IMR-90 (cell line): Measurements from ENCODE around the gene CLEC2B. TPM values are rescaled to one million over a fixed set of nuclear protein-coding genes. Genes with fewer than 3 reads are reported as not detected.

Experiments used
- ATAC-seq: fragments of 200-7000 bp; cut with Tn5 transposase; 2 replicates; pipeline ENCODE4 v1.9.1; 2020; ENCODE audit warnings: low read depth, mild to moderate bottlenecking, moderate library complexity
- BruUV-seq: library from RNA; stranded (reverse); fragments of 400-500 nt; replicated peaks from 2 replicates; lab custom pipeline; 2021; lab: Mats Ljungman, UMichigan
- CTCF ChIA-PET: fragments of 300-600 bp; formaldehyde crosslinking; extraction: SDS; loops from one replicate; lab custom pipeline; 2021; ENCODE audit warnings: antibody characterized with exemption; lab: Yijun Ruan, JAX
- POLR2A ChIA-PET: fragments of 300-600 bp; sonication (Branson Sonifier 250); formaldehyde crosslinking; loops from one replicate; lab custom pipeline; 2022; ENCODE audit warnings: antibody characterized with exemption; ENCODE audit not compliant: unreplicated experiment; lab: Charles Lee
- DNase-seq: peaks from one replicate; pipeline ENCODE4 v3.0.0; 2013
- H2AFZ ChIP-seq: replicated peaks from 2 replicates; pipeline ENCODE3; 2013; ENCODE audit warnings: low read length, mild to moderate bottlenecking; ENCODE audit not compliant: poor library complexity
- H2AK5ac ChIP-seq: 2 replicates; pipeline ENCODE4 v1.6.1; 2013; ENCODE audit warnings: low read depth, low read length, inconsistent platforms
- H2AK9ac ChIP-seq: replicated peaks from 2 replicates; pipeline ENCODE3; 2013; ENCODE audit warnings: mild to moderate bottlenecking, low read depth, low read length, moderate library complexity; ENCODE audit not compliant: poor library complexity
- H2BK120ac ChIP-seq: 2 replicates; pipeline ENCODE4 v1.6.1; 2013; ENCODE audit warnings: low read depth, low read length, inconsistent platforms
- H2BK15ac ChIP-seq: 3 replicates; pipeline ENCODE4 v1.6.1; 2013; ENCODE audit warnings: low read depth, low read length, inconsistent platforms
- H2BK20ac ChIP-seq: 2 replicates; pipeline ENCODE4 v1.6.1; 2013; ENCODE audit warnings: low read depth, mild to moderate bottlenecking, inconsistent platforms, low read length, moderate library complexity
- H2BK5ac ChIP-seq: 2 replicates; pipeline ENCODE4 v1.6.1; 2013; ENCODE audit warnings: mild to moderate bottlenecking, low read depth, low read length, inconsistent platforms; ENCODE audit not compliant: poor library complexity, severe bottlenecking
- H3K14ac ChIP-seq: replicated peaks from 2 replicates; pipeline ENCODE4 v1.6.1; 2013; ENCODE audit warnings: low read depth, low read length, inconsistent platforms
- H3K18ac ChIP-seq: 2 replicates; pipeline ENCODE4 v1.6.1; 2013; ENCODE audit warnings: low read depth, low read length, control low read depth
- H3K23ac ChIP-seq: 2 replicates; pipeline ENCODE4 v1.6.1; 2013; ENCODE audit warnings: low read depth, low read length, inconsistent platforms
- H3K27ac ChIP-seq: 2 replicates; pipeline ENCODE4 v1.5.1; 2013; ENCODE audit warnings: mild to moderate bottlenecking, control low read depth, low read length; ENCODE audit not compliant: insufficient read depth
- H3K27me3 ChIP-seq: 2 replicates; pipeline ENCODE4 v1.6.1; 2013; ENCODE audit warnings: low read length; ENCODE audit not compliant: control insufficient read depth, insufficient read depth
- H3K36me3 ChIP-seq: 2 replicates; pipeline ENCODE4 v1.6.1; 2013; ENCODE audit warnings: low read length, mixed read lengths; ENCODE audit not compliant: control insufficient read depth, insufficient read depth
- H3K4ac ChIP-seq: 2 replicates; pipeline ENCODE4 v1.6.1; 2013; ENCODE audit warnings: low read depth, low read length, inconsistent platforms
- H3K4me1 ChIP-seq: 2 replicates; pipeline ENCODE4 v1.6.1; 2013; ENCODE audit warnings: low read length, mixed read lengths; ENCODE audit not compliant: control insufficient read depth, insufficient read depth
- H3K4me2 ChIP-seq: 2 replicates; pipeline ENCODE4 v1.6.1; 2013; ENCODE audit warnings: low read depth, mild to moderate bottlenecking, control low read depth, low read length, moderate library complexity
- H3K4me3 ChIP-seq: 2 replicates; pipeline ENCODE4 v1.5.1; 2013; ENCODE audit warnings: low read depth, mild to moderate bottlenecking, control low read depth, low read length, moderate library complexity; ENCODE audit not compliant: insufficient read depth
- H3K56ac ChIP-seq: 2 replicates; pipeline ENCODE4 v1.6.1; 2013; ENCODE audit warnings: low read length, inconsistent platforms; ENCODE audit not compliant: insufficient read depth; ENCODE audit errors: extremely low read depth
- H3K79me1 ChIP-seq, 2 experiments: 2 replicates each; pipeline ENCODE4 v1.6.1; 2013; ENCODE audit warnings: low read length in 2 of 2, inconsistent platforms in 1 of 2, low read depth in 1 of 2
- H3K9ac ChIP-seq: 2 replicates; pipeline ENCODE4 v1.6.1; 2013; ENCODE audit warnings: low read depth, low read length, control low read depth
- H3K9me1 ChIP-seq: 2 replicates; pipeline ENCODE4 v1.6.1; 2013; ENCODE audit warnings: low read length, inconsistent platforms; ENCODE audit not compliant: insufficient read depth
- H3K9me3 ChIP-seq: 2 replicates; pipeline ENCODE4 v1.6.1; 2013; ENCODE audit warnings: low read length; ENCODE audit not compliant: control insufficient read depth, insufficient read depth
- H4K20me1 ChIP-seq: 2 replicates; pipeline ENCODE4 v1.6.1; 2013; ENCODE audit warnings: low read length, inconsistent platforms; ENCODE audit not compliant: insufficient read depth
- H4K5ac ChIP-seq: 2 replicates; pipeline ENCODE4 v1.6.1; 2013; ENCODE audit warnings: mild to moderate bottlenecking, low read depth, low read length, control low read depth
- H4K8ac ChIP-seq, 2 experiments: 2 replicates each; pipeline ENCODE4 v1.6.1; 2013; ENCODE audit warnings: low read depth in 2 of 2, low read length in 2 of 2, control low read depth in 1 of 2, inconsistent platforms in 1 of 2
- H4K91ac ChIP-seq: 2 replicates; pipeline ENCODE4 v1.6.1; 2013; ENCODE audit warnings: low read depth, low read length, inconsistent platforms; ENCODE audit not compliant: insufficient read depth
- BHLHE40 ChIP-seq: fragments of 150-350 bp; IDR thresholded peaks from 2 replicates; pipeline ENCODE4 v1.6.1; 2016; ENCODE audit warnings: mild to moderate bottlenecking, low read depth, low read length
- CEBPB ChIP-seq: IDR thresholded peaks from 2 replicates; pipeline ENCODE4 v1.6.1; 2012; ENCODE audit warnings: low read depth, low read length, improper control_type of control experiment
- CHD1 ChIP-seq: IDR thresholded peaks from 2 replicates; pipeline ENCODE4 v1.6.1; 2012; ENCODE audit warnings: low read depth, low read length, improper control_type of control experiment
- FOS ChIP-seq: fragments of 150-350 bp; IDR thresholded peaks from 2 replicates; pipeline ENCODE4 v1.6.1; 2016; ENCODE audit warnings: low read depth, low read length
- MAFK ChIP-seq: IDR thresholded peaks from 2 replicates; pipeline ENCODE4 v1.6.1; 2012; ENCODE audit warnings: low read depth, low read length, improper control_type of control experiment
- MAZ ChIP-seq: IDR thresholded peaks from 2 replicates; pipeline ENCODE4 v1.6.1; 2012; ENCODE audit warnings: low read depth, mild to moderate bottlenecking, low read length, improper control_type of control experiment, moderate library complexity, borderline replicate concordance
- MXI1 ChIP-seq: IDR thresholded peaks from 2 replicates; pipeline ENCODE4 v1.6.1; 2012; ENCODE audit warnings: low read depth, mild to moderate bottlenecking, low read length, moderate library complexity, borderline replicate concordance
- NFE2L2 ChIP-seq: fragments of 150-350 bp; IDR thresholded peaks from 2 replicates; pipeline ENCODE4 v1.6.1; 2016; ENCODE audit warnings: low read depth, mild to moderate bottlenecking, low read length
- POLR2A ChIP-seq: IDR thresholded peaks from 2 replicates; pipeline ENCODE4 v1.6.1; 2012; ENCODE audit warnings: mild to moderate bottlenecking, low read depth, low read length
- RAD21 ChIP-seq: IDR thresholded peaks from 2 replicates; pipeline ENCODE4 v1.6.1; 2012; ENCODE audit warnings: low read length, improper control_type of control experiment
- RCOR1 ChIP-seq: IDR thresholded peaks from 2 replicates; pipeline ENCODE4 v1.6.1; 2012; ENCODE audit warnings: mild to moderate bottlenecking, low read length, improper control_type of control experiment; ENCODE audit not compliant: insufficient replicate concordance
- RFX5 ChIP-seq: IDR thresholded peaks from 2 replicates; pipeline ENCODE4 v1.8.0; 2012; ENCODE audit warnings: low read depth, mild to moderate bottlenecking, low read length, moderate library complexity
- SMC3 ChIP-seq: fragments of 150-350 bp; IDR thresholded peaks from 2 replicates; pipeline ENCODE4 v1.6.1; 2016; ENCODE audit warnings: low read depth, mild to moderate bottlenecking, antibody characterized with exemption, low read length, moderate library complexity
- USF2 ChIP-seq: fragments of 150-350 bp; IDR thresholded peaks from 2 replicates; pipeline ENCODE4 v1.6.1; 2017; ENCODE audit warnings: mild to moderate bottlenecking, antibody characterized with exemption, low read length, low read depth
- dilution Hi-C: fragments of 300-500 bp; cut with HindIII; formaldehyde crosslinking; loops from one replicate; pipeline ENCODE4 v1.14.3; 2018; ENCODE audit warnings: low sequenced_read_pairs; ENCODE audit not compliant: unreplicated experiment
- in situ Hi-C: fragments of 300-500 bp; cut with MboI; formaldehyde crosslinking; loops from 3 replicates; pipeline ENCODE4 v1.14.3; 2019; ENCODE audit warnings: low sequenced_read_pairs, inconsistent platforms, mixed read lengths
- intact Hi-C: fragments of 100-400 bp; cut with micrococcal nuclease; formaldehyde crosslinking; loops from 2 replicates; pipeline ENCODE4 v1.10.0; 2022
- polyA plus RNA-seq, 3 experiments: library from polyadenylated mRNA; depleted of rRNA; stranded (reverse); fragments of >200 nt; gene quantifications; 2 replicates each; pipeline ENCODE4 v1.2.3, GENCODE V29; 2012; ENCODE audit warnings: low replicate concordance in 1 of 3
- total RNA-seq: library from RNA; depleted of rRNA; stranded (reverse); fragments of >200 nt; gene quantifications from 2 replicates; pipeline ENCODE4 v1.2.3, GENCODE V29; 2012
- TF ChIP-seq, protein P1 (sequence below): conservative IDR thresholded peaks from 2 replicates; pipeline ENCODE4 v1.5.1; 2012; ENCODE audit warnings: mild to moderate bottlenecking, low read depth, low read length, improper control_type of control experiment
- TF ChIP-seq, protein P2 (sequence below): fragments of 150-350 bp; IDR thresholded peaks from 2 replicates; pipeline ENCODE4 v1.6.1; 2016; ENCODE audit warnings: low read depth, mild to moderate bottlenecking, low read length, moderate library complexity, borderline replicate concordance

CLEC2B gene
- total and polyA plus RNA-seq, 2 of the 4 experiments (the other 2 are of a cell fraction) = 0.18 to 0.31 TPM

DNA sequence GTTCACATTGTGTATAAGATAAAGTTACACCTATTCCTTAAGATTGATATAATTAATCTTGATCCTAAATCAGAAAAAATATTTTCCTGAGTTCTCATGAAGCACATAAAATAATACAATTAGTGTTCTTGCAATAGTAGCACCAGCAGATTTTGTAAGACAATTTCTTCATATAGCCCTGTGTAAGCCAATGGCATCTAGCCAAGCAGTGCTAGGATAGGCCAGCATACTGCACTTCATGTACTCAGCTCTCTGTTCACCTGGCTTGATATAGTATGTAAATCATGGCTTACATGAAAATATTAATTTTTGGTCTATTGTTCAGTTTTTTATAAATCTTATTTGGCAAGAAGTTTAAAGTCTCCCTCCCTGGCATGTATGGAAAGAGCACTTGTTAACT, 14.0 kb upstream of the CLEC2B start:
- Histone ChIP-seq H4K5ac (no peak overlapping the region), H4K8ac (no peak overlapping the region), H3K27ac (no peak overlapping the region), H2BK20ac (no peak overlapping the region), H3K4me3 (no peak overlapping the region), H3K79me1 (no peaks in the 10 kb centered on the region), H2AFZ (no peak overlapping the region), H3K9me3 (no peaks in the 10 kb centered on the region), H3K4me1 (no peaks in the 10 kb centered on the region), H3K9me1 (no peaks in the 10 kb centered on the region), H3K14ac (no peak overlapping the region), H3K56ac (no peak overlapping the region), H3K23ac (no peak overlapping the region), H3K4ac (no peak overlapping the region), H4K91ac (no peak overlapping the region), H3K4me2 (no peak overlapping the region), H3K9ac (no peak overlapping the region), H3K18ac (no peak overlapping the region), H2AK9ac (no peak overlapping the region), H2BK15ac (no peak overlapping the region), H4K20me1 (no peaks in the 10 kb centered on the region), H2BK120ac (no peak overlapping the region), H2BK5ac (no peak overlapping the region), H2AK5ac (no peak overlapping the region), H3K36me3 (no peaks in the 10 kb centered on the region), H3K27me3 (no peaks in the 10 kb centered on the region; the same call in 1 of the 2 replicates)
- TF ChIP-seq RFX5 (no peak), CHD1 (no peak), CEBPB (no peak), RAD21 (no peak), FOS (no peak), MAFK (no peak), NFE2L2 (no peak), USF2 (no peak), RCOR1 (no peak), BHLHE40 (no peak), POLR2A (no peak), MAZ (no peak), SMC3 (no peak), MXI1 (no peak)
- TF ChIP-seq, protein P1, sequence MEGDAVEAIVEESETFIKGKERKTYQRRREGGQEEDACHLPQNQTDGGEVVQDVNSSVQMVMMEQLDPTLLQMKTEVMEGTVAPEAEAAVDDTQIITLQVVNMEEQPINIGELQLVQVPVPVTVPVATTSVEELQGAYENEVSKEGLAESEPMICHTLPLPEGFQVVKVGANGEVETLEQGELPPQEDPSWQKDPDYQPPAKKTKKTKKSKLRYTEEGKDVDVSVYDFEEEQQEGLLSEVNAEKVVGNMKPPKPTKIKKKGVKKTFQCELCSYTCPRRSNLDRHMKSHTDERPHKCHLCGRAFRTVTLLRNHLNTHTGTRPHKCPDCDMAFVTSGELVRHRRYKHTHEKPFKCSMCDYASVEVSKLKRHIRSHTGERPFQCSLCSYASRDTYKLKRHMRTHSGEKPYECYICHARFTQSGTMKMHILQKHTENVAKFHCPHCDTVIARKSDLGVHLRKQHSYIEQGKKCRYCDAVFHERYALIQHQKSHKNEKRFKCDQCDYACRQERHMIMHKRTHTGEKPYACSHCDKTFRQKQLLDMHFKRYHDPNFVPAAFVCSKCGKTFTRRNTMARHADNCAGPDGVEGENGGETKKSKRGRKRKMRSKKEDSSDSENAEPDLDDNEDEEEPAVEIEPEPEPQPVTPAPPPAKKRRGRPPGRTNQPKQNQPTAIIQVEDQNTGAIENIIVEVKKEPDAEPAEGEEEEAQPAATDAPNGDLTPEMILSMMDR = no peak
- TF ChIP-seq, protein P2, sequence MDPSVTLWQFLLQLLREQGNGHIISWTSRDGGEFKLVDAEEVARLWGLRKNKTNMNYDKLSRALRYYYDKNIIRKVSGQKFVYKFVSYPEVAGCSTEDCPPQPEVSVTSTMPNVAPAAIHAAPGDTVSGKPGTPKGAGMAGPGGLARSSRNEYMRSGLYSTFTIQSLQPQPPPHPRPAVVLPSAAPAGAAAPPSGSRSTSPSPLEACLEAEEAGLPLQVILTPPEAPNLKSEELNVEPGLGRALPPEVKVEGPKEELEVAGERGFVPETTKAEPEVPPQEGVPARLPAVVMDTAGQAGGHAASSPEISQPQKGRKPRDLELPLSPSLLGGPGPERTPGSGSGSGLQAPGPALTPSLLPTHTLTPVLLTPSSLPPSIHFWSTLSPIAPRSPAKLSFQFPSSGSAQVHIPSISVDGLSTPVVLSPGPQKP = no peak
- ATAC-seq = no peak
- ChIA-PET POLR2A (no interaction called here), CTCF (no interaction called here)
- no peak for DNase-seq
- in situ Hi-C loops = no loop called here
- intact Hi-C loops = no loop called here
- dilution Hi-C loops = no loop called here
- no TSS peak for BruUV-seq
